Fibroblast of villous mesenchyme (primary cell): ENCODE measurements around the gene OPRM1. TPM values are rescaled to one million over a fixed set of nuclear protein-coding genes. Genes with fewer than 3 reads are reported as not detected.

ENCODE experiments used
- DNase-seq: peaks from one replicate; pipeline ENCODE4 v3.0.0-alpha.2; 2010; ENCODE audit warnings: low read depth
- H3K4me3 ChIP-seq: 2 replicates; pipeline ENCODE4 v1.5.1; 2011; ENCODE audit warnings: low read depth, mild to moderate bottlenecking, low read length
- total RNA-seq: library from RNA; depleted of rRNA; stranded (reverse); fragments of >200 nt; gene quantifications from 2 replicates; pipeline ENCODE4 v1.2.3, GENCODE V29; 2012
- TF ChIP-seq, protein P1 (sequence below): IDR thresholded peaks from 2 replicates; pipeline ENCODE4 v1.5.1; 2012; ENCODE audit warnings: low read depth, mild to moderate bottlenecking, low read length; ENCODE audit not compliant: insufficient read depth

OPRM1 gene
- total RNA-seq, 1 donor = not detected

GRCh38 chr6:154010371-154010770, 28.7 kb upstream of the OPRM1 start:
- DNase-seq = no peak
- TF ChIP-seq, protein P1, sequence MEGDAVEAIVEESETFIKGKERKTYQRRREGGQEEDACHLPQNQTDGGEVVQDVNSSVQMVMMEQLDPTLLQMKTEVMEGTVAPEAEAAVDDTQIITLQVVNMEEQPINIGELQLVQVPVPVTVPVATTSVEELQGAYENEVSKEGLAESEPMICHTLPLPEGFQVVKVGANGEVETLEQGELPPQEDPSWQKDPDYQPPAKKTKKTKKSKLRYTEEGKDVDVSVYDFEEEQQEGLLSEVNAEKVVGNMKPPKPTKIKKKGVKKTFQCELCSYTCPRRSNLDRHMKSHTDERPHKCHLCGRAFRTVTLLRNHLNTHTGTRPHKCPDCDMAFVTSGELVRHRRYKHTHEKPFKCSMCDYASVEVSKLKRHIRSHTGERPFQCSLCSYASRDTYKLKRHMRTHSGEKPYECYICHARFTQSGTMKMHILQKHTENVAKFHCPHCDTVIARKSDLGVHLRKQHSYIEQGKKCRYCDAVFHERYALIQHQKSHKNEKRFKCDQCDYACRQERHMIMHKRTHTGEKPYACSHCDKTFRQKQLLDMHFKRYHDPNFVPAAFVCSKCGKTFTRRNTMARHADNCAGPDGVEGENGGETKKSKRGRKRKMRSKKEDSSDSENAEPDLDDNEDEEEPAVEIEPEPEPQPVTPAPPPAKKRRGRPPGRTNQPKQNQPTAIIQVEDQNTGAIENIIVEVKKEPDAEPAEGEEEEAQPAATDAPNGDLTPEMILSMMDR = no peak
- H3K4me3 ChIP-seq = no peak overlapping the region

DNA sequence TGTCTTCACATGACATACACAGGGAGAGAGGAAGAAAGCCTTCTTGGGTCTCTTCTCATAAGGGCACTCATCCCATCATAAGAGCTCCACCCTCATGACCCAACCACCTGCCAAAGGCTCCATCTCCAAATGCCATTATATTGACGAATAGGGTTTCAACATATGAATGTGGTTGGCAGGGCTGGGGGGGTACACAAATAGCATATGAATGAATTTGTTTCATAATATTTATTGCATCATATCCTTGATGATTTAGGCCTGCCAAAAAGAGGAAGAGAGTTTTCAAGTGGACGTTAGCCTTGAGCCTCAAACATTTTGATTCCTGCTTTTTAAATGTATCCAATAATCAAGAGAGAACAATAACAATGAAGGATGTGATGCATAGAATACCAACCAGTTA, 26.2 kb upstream of the OPRM1 start:
- TF ChIP-seq, protein P1 = no peak
- no peak overlapping the region for H3K4me3 ChIP-seq
- DNase-seq = no peak

DNA sequence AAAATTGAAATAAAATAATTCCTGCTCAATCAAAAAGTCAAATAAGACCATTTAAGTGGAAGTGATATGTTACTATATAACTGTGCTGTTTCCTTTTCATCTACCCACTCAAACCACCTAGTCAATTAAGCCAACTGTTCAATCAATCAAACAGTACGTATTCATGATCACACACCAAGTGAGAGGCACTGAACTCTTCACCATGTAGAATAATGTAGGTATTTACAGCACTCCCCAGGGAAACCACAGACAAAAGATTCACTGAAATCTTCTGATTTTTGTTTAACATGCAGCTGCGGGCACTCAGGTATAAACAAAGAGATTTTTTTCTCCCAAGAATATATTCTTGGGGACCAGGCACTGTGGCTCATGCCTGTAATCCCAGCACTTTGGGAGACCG, 21.3 kb upstream of the OPRM1 start:
- DNase-seq = no peak
- TF ChIP-seq, protein P1 = no peak
- H3K4me3 ChIP-seq = no peak overlapping the region

DNA sequence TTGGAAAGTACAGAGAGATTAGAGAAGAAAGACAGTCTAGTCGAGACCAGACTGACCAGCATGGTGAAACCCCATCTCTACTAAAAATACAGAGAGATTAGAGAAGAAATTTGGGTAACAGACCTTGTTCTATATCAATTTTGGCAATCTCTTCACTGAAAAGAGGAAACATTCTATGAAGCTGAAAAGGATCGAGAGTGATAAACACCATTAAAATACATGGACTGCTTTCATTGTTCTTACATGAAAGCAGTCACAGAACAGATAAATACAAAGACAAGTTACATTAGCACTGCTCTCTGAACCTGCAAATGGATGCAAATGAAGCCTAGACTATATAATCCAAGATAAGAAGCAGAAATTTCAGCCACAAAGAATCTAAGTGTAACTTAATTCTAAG, 8.4 kb upstream of the OPRM1 start:
- no peak overlapping the region for H3K4me3 ChIP-seq
- no peak for DNase-seq
- TF ChIP-seq, protein P1 = no peak

DNA sequence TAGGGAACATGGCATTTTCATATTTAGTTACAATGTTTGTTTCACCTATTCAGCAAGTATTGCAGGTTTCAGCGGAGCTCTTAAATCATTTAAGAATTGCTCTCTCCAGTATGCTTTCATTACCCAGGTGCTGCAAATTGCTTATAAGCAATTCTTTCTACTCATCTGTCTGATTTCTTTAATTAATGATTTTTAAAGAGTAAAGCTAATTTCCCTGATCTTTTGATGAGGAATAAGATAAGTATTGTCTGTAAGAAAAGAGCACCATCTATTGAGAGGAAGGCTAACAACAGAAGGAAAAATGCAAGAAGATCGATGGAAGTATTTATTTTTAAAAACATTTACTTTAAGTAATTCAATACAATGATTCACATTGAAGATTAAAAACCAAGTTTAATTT, 2.0 kb downstream of the OPRM1 start:
- TF ChIP-seq, protein P1 = no peak
- no peak for DNase-seq
- H3K4me3 ChIP-seq = no peak overlapping the region

GRCh38 chr6:154053141-154053540, 14.1 kb downstream of the OPRM1 start:
- TF ChIP-seq, protein P1 = no peak
- no peak for DNase-seq
- no peak overlapping the region for H3K4me3 ChIP-seq

- DNase-seq = no peak
- TF ChIP-seq, protein P1 = no peak
Measured at GRCh38 chr6:154056536-154056935, 17.5 kb downstream of the OPRM1 start.

More at GRCh38 chr6:154056536-154056935, 17.5 kb downstream of the OPRM1 start:
- H3K4me3 ChIP-seq = no peak overlapping the region
